D721Med (cell line): Measurements from ENCODE around the gene SCD5.

ENCODE experiments used
- DNase-seq: peaks from one replicate; pipeline ENCODE4 v3.0.0; 2011; ENCODE audit warnings: low spot score; ENCODE audit not compliant: insufficient read length
- FAIRE-seq: peaks from 2 replicates; lab custom pipeline; 2011; peaks lifted over from hg19 to GRCh38; lab: Jason Lieb, UNC
- CTCF ChIP-seq: IDR thresholded peaks from 2 replicates; pipeline ENCODE4 v1.5.1; 2012; ENCODE audit warnings: mild to moderate bottlenecking, control low read depth; ENCODE audit not compliant: insufficient read depth; ENCODE audit errors: missing control alignments

SCD5 gene

GRCh38 chr4:82677327-82677726 is 121.3 kb downstream of the SCD5 start:
- no peak for TF ChIP-seq CTCF
- DNase-seq: no peak
- FAIRE-seq: no peak

GRCh38 chr4:82667761-82668480 is 130.7 kb downstream of the SCD5 start:
- no peak for FAIRE-seq
- TF ChIP-seq CTCF: no peak

DNA sequence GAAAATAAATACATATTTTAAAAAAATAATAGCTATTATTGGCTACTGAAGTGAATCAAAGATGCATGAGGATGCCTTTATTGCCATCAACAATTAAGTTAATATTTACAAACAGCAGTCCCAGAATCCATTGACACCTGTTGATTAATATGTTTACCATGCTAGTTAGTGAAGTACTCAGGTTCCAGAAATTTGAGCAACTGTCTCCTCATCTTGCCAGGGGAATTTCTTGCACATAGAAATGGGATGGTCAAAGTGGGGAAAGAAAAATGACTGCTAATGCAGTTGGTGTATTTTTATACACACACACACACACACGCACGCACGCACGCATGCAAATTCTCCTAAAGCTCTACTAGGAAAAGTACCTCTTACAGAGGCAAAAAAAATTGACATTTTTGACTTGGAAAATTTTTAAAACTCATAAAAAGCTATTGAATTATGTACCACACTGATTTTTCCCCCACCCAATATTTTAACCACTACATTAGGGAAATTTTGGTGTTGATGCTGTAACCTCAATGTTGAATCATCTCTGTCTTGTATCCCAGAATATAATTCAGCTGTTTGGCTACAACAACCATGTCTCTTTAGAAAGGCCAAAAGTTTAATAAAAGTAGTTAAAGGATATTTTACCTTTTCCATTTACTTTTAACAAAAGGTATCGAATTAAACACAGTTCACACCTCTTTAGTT is 131.5 kb downstream of the SCD5 start:
- TF ChIP-seq CTCF: no peak
- DNase-seq: no peak
- no peak for FAIRE-seq

More at GRCh38 chr4:82667761-82668480, 130.7 kb downstream of the SCD5 start:
- no peak for DNase-seq

DNA sequence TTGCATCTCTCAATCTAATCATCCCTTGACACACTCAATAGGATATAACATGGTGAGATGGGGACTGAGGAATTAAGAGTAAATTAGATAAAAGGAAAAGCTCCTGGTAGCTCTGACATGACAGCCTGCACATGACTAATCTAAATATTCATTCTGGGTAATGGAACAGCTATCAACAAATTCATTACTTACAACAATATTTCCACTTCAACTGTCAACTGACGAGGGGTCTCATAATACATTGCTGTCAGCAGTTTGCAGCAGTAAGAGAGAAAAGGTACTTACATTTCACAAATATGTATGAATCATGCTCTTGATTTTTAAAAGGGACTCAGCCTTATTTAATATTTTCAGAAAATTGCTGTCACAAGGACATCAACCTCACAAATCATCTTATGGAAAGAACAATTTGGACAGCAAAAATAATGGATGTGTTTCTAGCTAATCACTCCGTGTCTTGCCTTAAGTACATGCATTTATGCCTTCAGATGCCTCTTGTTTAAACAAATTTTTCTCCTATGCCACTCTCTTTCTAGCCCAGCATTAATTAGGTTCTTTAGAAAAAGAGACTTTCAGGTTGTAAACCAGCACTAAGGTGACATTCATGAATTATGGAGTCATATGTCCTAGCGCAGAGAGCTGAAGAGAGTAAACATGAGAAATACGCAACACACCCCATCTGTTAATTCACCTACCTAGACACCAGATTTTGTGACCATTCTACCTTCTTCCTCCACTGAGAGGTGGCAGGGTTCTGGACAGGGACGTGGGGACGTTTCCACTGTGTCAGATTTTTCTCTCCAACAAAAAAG is 137.2 kb downstream of the SCD5 start:
- TF ChIP-seq CTCF: no peak
- FAIRE-seq (no peak), DNase-seq (no peak)

GRCh38 chr4:82652062-82652461 is 146.5 kb downstream of the SCD5 start:
- no peak for FAIRE-seq
- no peak for DNase-seq
- no peak for TF ChIP-seq CTCF

DNA sequence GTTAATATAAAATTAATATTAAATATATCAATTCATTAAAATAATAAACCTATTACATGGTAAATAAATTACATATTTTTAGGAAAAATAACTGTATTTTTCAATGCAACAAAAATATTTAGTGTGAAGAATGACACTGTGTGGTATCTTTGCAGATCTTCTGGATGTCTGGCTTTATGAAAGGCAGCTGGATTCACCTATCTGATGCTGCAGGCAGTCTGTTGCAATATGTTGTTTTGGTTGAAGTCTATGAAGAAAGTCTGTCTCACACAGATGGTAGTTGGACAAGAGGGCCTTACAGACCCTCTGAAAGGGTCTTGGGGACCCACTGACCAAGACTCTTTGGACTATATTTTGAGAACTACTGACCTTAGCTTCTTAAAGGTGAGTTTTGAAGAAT is 147.7 kb downstream of the SCD5 start:
- TF ChIP-seq CTCF: no peak
- FAIRE-seq (no peak), DNase-seq (no peak)
